Breast epithelium (tissue), 3 donors: ENCODE data around the gene PRDM5.

Experiments used
- POLR2A ChIP-seq: fragments of 450-650 bp; IDR thresholded peaks from one replicate; pipeline ENCODE4 v1.6.1; 2016; ENCODE audit warnings: antibody characterized with exemption, mild to moderate bottlenecking, moderate library complexity
- TF ChIP-seq, protein P1 (sequence below), 3 donors: fragments of 450-650 bp; IDR thresholded peaks; one replicate each; pipeline ENCODE4 v1.5.1; 2016 to 2017; ENCODE audit warnings: antibody characterized with exemption in 3 of 3, mild to moderate bottlenecking in 3 of 3, moderate library complexity in 3 of 3

DNA sequence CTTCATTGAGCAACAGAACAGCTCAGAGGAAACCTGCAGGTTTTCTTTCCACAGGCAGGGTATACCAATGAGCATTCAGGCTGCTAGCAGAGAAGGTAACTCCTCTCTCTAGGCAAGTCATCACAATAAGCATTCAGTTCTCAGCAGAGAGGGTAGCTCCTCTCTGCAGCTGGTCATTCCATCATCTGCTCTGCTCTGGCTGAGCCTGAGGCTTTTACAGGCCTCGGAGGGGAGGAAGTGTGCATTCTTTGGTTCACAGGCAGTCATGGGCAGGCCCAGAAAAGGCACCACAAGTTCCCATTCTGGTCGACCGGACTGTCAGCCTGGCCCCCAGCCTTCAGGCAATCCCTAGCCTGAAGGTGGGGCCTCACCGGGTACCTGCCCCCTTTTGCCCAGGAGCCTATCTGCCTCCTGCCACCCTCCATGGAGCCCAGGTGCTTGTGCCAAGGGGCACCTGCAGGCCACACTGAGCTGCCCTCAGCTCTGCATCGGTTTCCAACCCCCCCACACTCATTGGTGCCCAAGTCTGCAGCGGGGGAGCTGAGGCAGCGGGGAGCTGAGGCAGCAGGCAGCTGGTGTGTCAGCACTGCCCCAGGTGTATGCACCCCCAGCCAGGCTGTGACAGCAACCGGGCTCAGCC is 83.1 kb downstream of the PRDM5 start:
- TF ChIP-seq, protein P1, sequence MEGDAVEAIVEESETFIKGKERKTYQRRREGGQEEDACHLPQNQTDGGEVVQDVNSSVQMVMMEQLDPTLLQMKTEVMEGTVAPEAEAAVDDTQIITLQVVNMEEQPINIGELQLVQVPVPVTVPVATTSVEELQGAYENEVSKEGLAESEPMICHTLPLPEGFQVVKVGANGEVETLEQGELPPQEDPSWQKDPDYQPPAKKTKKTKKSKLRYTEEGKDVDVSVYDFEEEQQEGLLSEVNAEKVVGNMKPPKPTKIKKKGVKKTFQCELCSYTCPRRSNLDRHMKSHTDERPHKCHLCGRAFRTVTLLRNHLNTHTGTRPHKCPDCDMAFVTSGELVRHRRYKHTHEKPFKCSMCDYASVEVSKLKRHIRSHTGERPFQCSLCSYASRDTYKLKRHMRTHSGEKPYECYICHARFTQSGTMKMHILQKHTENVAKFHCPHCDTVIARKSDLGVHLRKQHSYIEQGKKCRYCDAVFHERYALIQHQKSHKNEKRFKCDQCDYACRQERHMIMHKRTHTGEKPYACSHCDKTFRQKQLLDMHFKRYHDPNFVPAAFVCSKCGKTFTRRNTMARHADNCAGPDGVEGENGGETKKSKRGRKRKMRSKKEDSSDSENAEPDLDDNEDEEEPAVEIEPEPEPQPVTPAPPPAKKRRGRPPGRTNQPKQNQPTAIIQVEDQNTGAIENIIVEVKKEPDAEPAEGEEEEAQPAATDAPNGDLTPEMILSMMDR (IDR thresholded peaks at IDR 0.05): no peak
- no peak for TF ChIP-seq POLR2A
